Measurements from ENCODE around the gene CHMP6.

The CHMP6 gene

DNA sequence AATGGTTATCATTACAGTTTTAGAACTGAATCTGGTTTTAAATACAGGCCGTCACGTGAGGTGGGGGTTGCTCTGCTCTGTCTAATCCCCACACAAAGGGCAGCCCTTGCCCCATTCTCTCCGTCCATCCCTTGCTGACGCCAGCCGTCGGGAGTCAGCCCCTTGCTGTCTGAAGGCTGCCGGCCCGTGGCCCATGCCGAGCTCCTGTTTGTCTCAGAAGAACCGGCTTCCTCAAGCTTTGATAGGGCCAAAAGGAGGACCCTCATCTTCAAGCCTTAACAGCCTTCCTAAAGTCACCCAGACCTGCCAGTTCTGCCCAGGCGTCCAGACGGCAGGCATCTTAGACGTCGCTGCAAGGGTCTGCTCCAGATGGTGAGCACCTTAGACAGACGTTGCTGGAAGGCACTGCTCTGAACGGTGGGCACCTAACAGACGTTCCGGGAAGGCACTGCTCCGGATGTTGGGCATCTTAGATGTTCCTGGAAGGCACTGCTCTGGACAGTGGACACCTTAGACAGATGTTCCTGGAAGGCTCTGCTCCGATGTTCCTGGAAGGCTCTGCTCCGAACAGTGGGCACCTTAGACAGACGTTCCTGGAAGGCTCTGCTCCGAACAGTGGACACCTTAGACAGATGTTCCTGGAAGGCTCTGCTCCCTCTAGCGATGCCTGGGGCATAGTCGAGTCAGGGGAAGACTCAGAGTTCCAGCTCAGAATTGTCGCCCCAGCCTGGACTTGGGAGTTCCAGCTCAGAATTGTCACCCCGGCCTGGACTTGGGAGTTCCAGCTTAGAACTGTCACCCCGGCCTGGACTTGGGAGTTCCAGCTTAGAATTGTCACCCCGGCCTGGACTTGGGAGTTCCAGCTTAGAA lies 35.1 kb upstream of the CHMP6 start:
- no peak for DNase-seq

DNA sequence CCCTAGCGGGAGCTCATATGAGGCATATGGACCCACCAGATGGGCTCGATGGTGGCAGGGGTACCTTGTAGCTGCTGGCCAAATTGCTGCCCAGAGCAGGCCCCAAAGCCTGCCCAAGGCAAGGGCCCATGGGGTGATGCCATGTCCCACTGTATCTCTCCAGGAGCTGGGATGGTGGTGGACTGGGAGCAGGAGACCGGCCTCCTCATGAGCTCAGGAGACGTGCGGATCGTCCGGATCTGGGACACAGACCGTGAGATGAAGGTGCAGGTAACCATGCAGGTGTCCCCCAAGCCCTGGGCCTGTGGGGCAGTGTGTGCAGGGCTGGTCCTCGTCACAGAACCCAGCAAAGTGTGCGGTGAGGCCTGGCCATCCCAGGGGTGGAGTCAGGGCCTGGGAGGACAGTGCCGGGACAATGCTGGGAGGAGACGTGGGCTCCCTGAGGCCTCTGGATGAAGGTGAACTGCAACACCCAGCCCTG lies 34.1 kb upstream of the CHMP6 start:
- DNase-seq: no peak

- DNase-seq: no peak
These were observed 32.2 kb upstream of the CHMP6 start for GRCh38 chr17:80959330-80960036.

- DNase-seq: no peak
These were observed 31.4 kb upstream of the CHMP6 start for GRCh38 chr17:80960037-80960796.

DNA sequence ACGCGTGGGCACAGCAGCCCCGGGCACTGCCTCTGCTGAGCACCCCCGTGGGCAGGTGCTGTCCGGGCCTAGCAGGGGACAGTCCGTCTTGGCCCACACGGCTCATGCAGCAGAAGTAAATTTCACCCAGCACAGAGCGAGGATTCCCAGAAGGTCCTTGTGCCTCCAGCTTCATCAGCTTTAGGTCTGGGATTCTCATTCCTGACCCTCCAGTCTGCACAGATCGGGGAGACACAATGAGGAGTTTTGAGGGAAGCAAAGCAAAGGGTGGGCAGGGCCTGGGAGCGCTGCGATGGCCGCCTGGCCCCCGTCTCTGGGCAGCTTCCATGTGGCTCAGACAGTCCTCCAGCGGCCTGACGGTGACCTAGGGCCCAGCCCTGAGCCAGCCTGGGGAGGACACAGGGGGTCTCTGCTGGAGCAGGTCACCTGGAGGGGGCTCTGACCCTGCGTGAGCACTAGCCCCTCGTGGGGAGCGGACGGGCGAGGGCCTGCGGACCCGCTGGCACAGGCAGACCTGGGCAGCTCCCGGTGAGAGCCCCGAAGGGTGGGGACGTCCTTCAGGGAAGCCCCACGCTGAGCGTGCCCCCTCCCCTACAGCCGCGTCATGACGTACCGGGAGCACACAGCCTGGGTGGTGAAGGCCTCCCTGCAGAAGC lies 30.7 kb upstream of the CHMP6 start:
- DNase-seq: no peak

DNA sequence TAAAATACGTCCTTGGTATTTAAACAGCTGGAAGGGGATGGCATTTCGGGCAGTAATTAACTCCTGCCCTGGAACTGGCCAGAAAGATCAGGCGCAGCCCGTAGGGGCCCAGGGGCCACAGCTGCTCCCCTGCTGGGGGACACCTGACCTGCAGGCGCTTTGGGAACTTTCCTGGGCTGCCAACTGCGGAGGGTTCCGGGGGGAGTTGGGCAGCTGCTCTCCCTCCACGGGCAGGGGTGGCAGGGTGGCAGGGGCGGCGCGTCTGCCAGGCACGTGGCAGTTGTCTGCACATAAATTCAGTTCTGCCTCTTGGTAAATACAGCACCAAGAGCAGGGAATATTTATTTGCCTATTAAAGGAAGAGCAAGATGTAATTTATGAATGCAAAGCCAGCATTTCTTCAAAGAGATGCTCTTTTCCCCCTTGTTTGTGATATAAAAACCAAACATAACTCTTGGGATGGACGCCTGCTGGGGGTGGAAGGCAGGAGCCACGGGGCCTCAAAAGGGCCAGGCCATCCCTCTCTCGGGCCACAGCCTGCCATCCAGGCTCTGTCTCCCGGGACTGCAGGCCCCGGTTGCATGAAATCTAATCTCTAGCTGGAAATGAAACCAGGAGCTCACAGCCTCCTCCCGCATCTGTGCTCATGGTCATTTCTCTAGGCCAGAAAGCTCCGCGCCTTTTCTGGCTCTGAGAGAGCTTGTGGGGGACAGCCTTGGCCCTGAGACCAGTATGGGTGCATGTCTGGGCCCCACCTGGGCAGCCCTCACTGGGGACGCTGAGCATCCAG lies 29.9 kb upstream of the CHMP6 start:
- no peak for DNase-seq

DNA sequence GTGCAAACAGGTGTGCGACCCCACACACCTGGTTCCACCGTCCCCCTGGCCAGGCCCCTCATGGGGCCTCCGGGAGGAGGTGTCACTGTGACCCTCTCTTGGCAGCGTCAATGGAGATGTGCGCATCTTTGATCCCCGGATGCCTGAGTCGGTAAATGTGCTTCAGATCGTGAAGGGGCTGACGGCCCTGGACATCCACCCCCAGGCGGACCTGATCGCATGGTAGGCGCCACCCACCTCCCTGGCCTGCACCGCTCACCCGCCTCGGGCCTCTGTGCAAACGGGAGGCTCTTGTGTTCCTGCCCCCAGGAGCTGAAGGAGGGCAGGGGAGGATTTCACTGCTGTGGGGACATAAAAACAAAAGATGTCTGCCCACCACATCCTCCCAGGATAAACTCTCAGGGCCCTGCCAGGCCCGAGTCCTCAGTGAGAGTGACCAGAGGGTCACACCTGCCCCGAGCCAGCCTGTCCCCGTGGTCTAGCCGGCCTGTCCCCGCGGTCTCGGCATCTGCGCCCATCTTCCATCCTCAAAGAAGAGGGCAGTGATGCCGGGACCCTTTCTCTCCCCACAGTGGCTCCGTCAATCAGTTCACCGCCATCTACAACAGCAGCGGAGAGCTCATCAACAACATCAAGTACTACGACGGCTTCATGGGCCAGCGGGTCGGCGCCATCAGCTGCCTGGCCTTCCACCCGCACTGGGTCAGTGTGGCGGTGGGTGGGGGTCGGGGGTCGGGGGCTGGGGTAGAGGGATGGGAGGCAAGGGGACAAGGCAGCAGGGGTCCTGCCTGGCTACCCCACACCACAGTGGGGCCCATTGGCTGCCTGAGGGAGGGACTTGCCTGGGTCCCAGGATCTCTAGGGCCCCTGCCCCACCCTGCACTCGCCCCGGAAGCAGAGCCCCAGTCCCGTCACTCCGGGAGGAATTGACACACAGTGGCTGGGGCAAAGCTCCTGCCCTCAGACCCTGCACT lies 29.0 kb upstream of the CHMP6 start:
- DNase-seq: no peak

GRCh38 chr17:80963812-80964543 lies 27.7 kb upstream of the CHMP6 start:
- no peak for DNase-seq

DNA sequence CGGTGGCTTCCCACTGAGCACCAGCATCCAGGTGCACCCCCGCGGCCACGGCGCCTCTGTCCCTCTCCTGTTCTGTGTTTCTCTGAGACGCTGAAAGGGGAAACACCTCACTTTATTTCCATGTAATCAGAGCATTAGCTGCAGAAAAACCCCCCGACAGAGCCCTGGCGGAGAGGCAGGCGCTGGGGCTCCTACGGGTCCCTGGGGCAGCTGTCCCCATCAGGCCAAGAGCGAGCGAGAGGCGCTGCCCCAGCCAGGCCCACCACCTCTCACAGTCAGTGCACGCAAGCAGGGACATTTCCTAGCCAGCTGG lies 27.1 kb upstream of the CHMP6 start:
- no peak for DNase-seq

GRCh38 chr17:80964859-80965580 lies 26.6 kb upstream of the CHMP6 start:
- DNase-seq: no peak

- DNase-seq: no peak
These were observed 26.0 kb upstream of the CHMP6 start for GRCh38 chr17:80965606-80966005.

- no peak for DNase-seq
These were observed 24.2 kb upstream of the CHMP6 start for GRCh38 chr17:80967404-80967872.

DNA sequence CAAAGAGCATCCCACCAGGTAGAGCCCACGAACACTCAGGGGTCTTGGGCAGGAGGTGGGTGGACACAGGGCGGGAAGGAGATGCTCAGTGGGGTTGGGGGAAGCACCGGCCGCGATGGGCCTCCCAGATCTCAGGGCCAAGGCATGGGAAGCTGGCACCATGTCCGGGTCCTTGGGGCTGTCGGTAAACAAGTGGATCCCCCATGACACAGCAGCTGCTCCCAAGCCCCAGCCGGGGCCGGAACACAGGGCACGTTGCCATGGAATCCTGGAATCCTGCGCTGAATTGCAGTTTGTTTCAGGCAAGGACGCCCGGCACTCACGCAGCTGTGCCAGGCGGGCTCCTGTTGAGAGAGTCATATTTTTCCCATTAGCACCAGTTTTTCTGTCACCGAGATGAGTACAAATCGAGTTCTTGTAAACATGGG lies 23.0 kb upstream of the CHMP6 start:
- DNase-seq: no peak

- no peak for DNase-seq
These were observed 22.5 kb upstream of the CHMP6 start for GRCh38 chr17:80969030-80969673.

DNA sequence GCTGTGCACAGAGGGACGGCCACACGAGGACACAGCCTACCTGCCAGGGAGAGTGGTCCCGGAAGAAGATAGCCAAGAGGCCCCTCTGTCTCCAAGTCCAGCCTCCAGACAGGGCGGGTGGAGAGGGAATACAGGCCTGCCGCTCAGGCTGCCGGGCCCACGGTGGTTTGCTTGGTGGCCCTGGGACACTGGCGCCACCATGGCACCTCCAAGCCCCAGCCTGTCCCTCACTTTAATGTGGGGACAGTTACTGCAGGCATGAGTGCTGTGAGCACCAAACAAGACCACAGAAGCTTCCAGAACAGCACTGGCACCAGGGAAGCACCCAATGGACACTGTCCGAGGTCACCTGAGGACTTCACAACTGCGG lies 22.0 kb upstream of the CHMP6 start:
- no peak for DNase-seq

GRCh38 chr17:80970044-80970761 lies 21.4 kb upstream of the CHMP6 start:
- DNase-seq: peak; percentile 66

GRCh38 chr17:80970762-80971703 lies 20.6 kb upstream of the CHMP6 start:
- no peak for DNase-seq

All from CD4-positive, alpha-beta T cell treated with Interleukin-6 for 4 hours (primary cell).